Measurements from ENCODE around the gene LRMDA. TPM values are rescaled to one million over a fixed set of nuclear protein-coding genes. Genes with fewer than 3 reads are reported as not detected.

Gene LRMDA
- total and polyA plus RNA-seq, 2 of the 8 experiments (the other 6 are each of a cell fraction or from before 2014, with no cell fraction given) = 0.86 to 2.8 TPM

- TF ChIP-seq, protein P1, sequence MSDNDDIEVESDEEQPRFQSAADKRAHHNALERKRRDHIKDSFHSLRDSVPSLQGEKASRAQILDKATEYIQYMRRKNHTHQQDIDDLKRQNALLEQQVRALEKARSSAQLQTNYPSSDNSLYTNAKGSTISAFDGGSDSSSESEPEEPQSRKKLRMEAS (IDR thresholded peaks at IDR 0.05) = 0 out of 2 replicates have a peak, but pooled peaks have one; percentile 33
- TF ChIP-seq SUZ12 (IDR thresholded peaks at IDR 0.05; ENCODE audit: low read length) (peak; percentile 99), RNF2 (IDR thresholded peaks at IDR 0.05; ENCODE audit: borderline replicate concordance, low read depth, low read length, missing control alignments, poor library complexity, severe bottlenecking) (peak; percentile 96), RBBP5 (IDR thresholded peaks at IDR 0.05; ENCODE audit: borderline replicate concordance, low read depth, low read length) (0 out of 2 replicates have a peak, but pooled peaks have one; percentile 38), CTBP2 (IDR thresholded peaks at IDR 0.05; ENCODE audit: borderline replicate concordance, insufficient read depth, insufficient read length, low read length) (peak; percentile 48)
Observed at GRCh38 chr10:75398692-75399460, 32.5 kb upstream of the LRMDA start (continued).
